ENCODE results near the gene KANSL2. TPM values are rescaled to one million over a fixed set of nuclear protein-coding genes. Genes with fewer than 3 reads are reported as not detected.
A peak's percentile ranks its signal among the peaks of the same experiment; 100 is the strongest.

The KANSL2 gene
- total RNA-seq, 1 experiment from 2014 or later: 41.6 TPM

GRCh38 chr12:48681399-48681709 lies 684 bp downstream of the KANSL2 start:
- no peak for DNase-seq (ENCODE audit: low read depth, low spot score)
- POLR2A ChIA-PET: interaction anchor here (1.2 to 1.5 kb wide), 2 partner anchors 9 to 36 kb away, joined by 3 to 16 read pairs; no protein-coding TSS in a partner anchor
- peaks cover 23 to 37% of the 10 kb centered on the region in 2 experiments for H3K36me3 ChIP-seq (ENCODE audit: control insufficient read depth in 1 of 2, insufficient read depth in 2 of 2, low read length in 2 of 2)

More at GRCh38 chr12:48681399-48681709, 684 bp downstream of the KANSL2 start:
- Histone ChIP-seq H3K9me3 (ENCODE audit: control insufficient read depth in 1 of 2, insufficient read depth in 1 of 2, low read depth in 1 of 2, low read length in 2 of 2) (no peaks in the 10 kb centered on the region), H3K9ac (ENCODE audit: low read length) (peak overlapping the region; percentile 99), H3K79me2 (ENCODE audit: insufficient read depth, low read length) (peaks cover 57% of the 10 kb centered on the region), H4K20me1 (ENCODE audit: insufficient read depth) (peaks cover 11% of the 10 kb centered on the region; the same call in 1 of the 2 replicates), H3K4me3 (replicated peaks in 1 of 2; ENCODE audit: low read depth in 1 of 2, low read length in 2 of 2) (peak overlapping the region; percentile 98 to 99), H3K4me1 (ENCODE audit: control insufficient read depth in 1 of 2, insufficient read depth in 2 of 2, low read length in 2 of 2) (peaks cover 7 to 22% of the 10 kb centered on the region in 2 experiments), H3K9me2 (ENCODE audit: insufficient read depth) (no peaks in the 10 kb centered on the region), H3K27me3 (ENCODE audit: insufficient read depth, low read length) (no peaks in the 10 kb centered on the region), H2AFZ (ENCODE audit: low read depth, low read length, poor library complexity, severe bottlenecking) (no peak overlapping the region), H3K27ac (ENCODE audit: low read depth, low read length) (peak overlapping the region; percentile 82), H3K4me2 (ENCODE audit: low read length) (peak overlapping the region; percentile 96)
- TF ChIP-seq EZH2phosphoT487 (IDR thresholded peaks at IDR 0.05; ENCODE audit: borderline replicate concordance) (no peak), YY1 (IDR thresholded peaks at IDR 0.05; ENCODE audit: extremely low read depth, insufficient replicate concordance, low read depth, low read length) (no peak), TCF7L2 (IDR thresholded peaks at IDR 0.05; ENCODE audit: borderline replicate concordance, extremely low read depth, insufficient read depth, insufficient read length) (no peak), REST (IDR thresholded peaks at IDR 0.05; ENCODE audit: low read depth) (no peak), FOSL1 (IDR thresholded peaks at IDR 0.05; ENCODE audit: low read depth) (no peak), EGR1 (IDR thresholded peaks at IDR 0.05; ENCODE audit: low read depth) (no peak), SRF (IDR thresholded peaks at IDR 0.05; ENCODE audit: low read depth) (no peak), ATF3 (IDR thresholded peaks at IDR 0.05) (no peak), ELF1 (IDR thresholded peaks at IDR 0.05; ENCODE audit: borderline replicate concordance, low read depth) (no peak), POLR2AphosphoS5 (IDR thresholded peaks at IDR 0.05; ENCODE audit: low read depth, low read length) (no peak), SP1 (IDR thresholded peaks at IDR 0.05; ENCODE audit: low read depth) (no peak), POLR2A (IDR thresholded peaks at IDR 0.05; ENCODE audit: borderline replicate concordance, extremely low read depth, insufficient read depth, insufficient read length) (no peak), JUND (IDR thresholded peaks at IDR 0.05) (no peak), CBX3 (IDR thresholded peaks at IDR 0.05; ENCODE audit: low read depth) (no peak), MAX (IDR thresholded peaks at IDR 0.05) (no peak), EZH2 (IDR thresholded peaks at IDR 0.05) (no peak)
- TF ChIP-seq, protein P1, sequence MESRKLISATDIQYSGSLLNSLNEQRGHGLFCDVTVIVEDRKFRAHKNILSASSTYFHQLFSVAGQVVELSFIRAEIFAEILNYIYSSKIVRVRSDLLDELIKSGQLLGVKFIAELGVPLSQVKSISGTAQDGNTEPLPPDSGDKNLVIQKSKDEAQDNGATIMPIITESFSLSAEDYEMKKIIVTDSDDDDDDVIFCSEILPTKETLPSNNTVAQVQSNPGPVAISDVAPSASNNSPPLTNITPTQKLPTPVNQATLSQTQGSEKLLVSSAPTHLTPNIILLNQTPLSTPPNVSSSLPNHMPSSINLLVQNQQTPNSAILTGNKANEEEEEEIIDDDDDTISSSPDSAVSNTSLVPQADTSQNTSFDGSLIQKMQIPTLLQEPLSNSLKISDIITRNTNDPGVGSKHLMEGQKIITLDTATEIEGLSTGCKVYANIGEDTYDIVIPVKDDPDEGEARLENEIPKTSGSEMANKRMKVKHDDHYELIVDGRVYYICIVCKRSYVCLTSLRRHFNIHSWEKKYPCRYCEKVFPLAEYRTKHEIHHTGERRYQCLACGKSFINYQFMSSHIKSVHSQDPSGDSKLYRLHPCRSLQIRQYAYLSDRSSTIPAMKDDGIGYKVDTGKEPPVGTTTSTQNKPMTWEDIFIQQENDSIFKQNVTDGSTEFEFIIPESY (IDR thresholded peaks at IDR 0.05; ENCODE audit: extremely low read depth, insufficient replicate concordance, low read length): no peak
- ChIA-PET RAD21 (ENCODE audit: low non-redundant PET in 1 of 2, low total read pairs in 2 of 2, uncharacterized antibody in 2 of 2, unreplicated experiment in 2 of 2) (interaction anchor here in 1 of 2 experiments (0.6 kb wide), 1 partner anchor 582 kb away, joined by 3 read pairs; no protein-coding TSS in a partner anchor), CTCF (interaction anchor here (1.1 kb wide), 1 partner anchor 113 kb away, joined by 3 read pairs; no protein-coding TSS in a partner anchor)
- intact Hi-C loops (cut with micrococcal nuclease): loop anchor here (5.0 kb wide), 1 partner anchor 116 kb away; no protein-coding TSS in a partner anchor
- no peak; the same call in 1 of the 2 replicates for ATAC-seq
- TSS peak; percentile 46 for BruUV-seq (replicated peaks)

Measured in HCT116 (cell line).